Transverse colon (tissue), 3 donors: ENCODE data around the gene PDE4D.
A peak's percentile ranks its signal among the peaks of the same experiment; 100 is the strongest.

Experiments
- EP300 ChIP-seq: sonication (generic); formaldehyde crosslinking; IDR thresholded peaks from one replicate; pipeline ENCODE4 v1.6.1; 2017; ENCODE audit warnings: antibody characterized with exemption, low read depth
- POLR2A ChIP-seq: fragments of 450-650 bp; IDR thresholded peaks from one replicate; pipeline ENCODE4 v1.6.1; 2016; ENCODE audit warnings: antibody characterized with exemption, mild to moderate bottlenecking, moderate library complexity
- TF ChIP-seq, protein P1 (sequence below), 5 experiments: fragments of 200-600 bp in 3 of 5; fragments of 450-650 bp in 2 of 5; sonication (generic) in 3 of 5; IDR thresholded peaks; 1 replicate in 2 of 5; 2 replicates in 3 of 5; pipeline ENCODE4 v1.5.1; 2016 to 2017; ENCODE audit warnings: antibody characterized with exemption in 5 of 5, inconsistent platforms in 3 of 5, mild to moderate bottlenecking in 2 of 5, moderate library complexity in 1 of 5

GRCh38 chr5:59496524-59497134 lies 396.9 kb downstream of the PDE4D start:
- TF ChIP-seq, protein P1, sequence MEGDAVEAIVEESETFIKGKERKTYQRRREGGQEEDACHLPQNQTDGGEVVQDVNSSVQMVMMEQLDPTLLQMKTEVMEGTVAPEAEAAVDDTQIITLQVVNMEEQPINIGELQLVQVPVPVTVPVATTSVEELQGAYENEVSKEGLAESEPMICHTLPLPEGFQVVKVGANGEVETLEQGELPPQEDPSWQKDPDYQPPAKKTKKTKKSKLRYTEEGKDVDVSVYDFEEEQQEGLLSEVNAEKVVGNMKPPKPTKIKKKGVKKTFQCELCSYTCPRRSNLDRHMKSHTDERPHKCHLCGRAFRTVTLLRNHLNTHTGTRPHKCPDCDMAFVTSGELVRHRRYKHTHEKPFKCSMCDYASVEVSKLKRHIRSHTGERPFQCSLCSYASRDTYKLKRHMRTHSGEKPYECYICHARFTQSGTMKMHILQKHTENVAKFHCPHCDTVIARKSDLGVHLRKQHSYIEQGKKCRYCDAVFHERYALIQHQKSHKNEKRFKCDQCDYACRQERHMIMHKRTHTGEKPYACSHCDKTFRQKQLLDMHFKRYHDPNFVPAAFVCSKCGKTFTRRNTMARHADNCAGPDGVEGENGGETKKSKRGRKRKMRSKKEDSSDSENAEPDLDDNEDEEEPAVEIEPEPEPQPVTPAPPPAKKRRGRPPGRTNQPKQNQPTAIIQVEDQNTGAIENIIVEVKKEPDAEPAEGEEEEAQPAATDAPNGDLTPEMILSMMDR (IDR thresholded peaks at IDR 0.05) = peak; percentile 14 to 31 (median 29)
- no peak for TF ChIP-seq EP300
- no peak for TF ChIP-seq POLR2A
